ENCODE measurements around the gene SAMD3.
"Not testable (repeated sequence)": the region's sequence is repeated elsewhere in the genome, so short reads cannot be mapped to it uniquely, and the experiment has no call there.

The SAMD3 gene, protein sequence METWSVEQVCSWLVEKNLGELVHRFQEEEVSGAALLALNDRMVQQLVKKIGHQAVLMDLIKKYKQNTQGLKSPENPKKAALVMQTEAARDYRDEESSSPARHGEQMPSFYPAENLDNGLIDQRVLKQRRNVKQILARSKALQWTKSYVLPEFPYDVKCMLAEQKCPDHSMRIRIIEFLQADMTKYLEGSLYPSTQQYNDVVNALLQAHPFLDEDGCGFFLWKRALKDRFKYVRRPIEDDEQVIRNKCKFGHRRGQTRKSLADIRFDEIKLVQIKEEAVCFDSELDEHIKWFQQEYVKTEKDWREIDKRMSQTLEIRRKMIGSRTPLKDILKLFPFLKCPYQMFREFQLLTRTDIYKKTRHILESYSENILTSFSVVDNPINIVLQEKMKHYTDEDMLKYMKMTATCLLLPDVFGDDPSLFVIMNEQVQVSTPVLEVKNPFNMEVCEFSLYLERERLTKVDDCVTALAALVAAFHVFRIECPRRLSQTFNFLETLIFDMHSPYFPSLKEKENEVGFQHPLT

DNA sequence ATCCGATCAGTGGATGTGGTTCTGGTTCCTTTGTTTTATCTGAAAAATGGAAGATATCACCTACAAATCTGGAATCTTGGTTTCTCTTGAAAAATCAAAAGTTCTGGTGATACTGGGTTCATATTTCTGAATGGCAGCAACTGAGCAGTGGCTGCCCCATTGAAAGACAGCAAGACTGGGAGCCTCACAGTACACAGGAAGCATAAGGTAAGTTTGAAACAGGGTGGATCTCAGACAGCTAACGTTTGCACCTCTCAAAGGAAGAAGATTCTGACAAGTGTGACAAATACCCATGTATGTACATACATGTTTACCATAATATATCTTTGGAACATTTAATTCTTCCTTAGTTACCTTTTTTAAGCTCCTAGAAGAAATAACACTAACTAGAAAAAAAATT, at the start of gene SAMD3:
TSS of gene SAMD3 (minus strand) at position 177 of the 400 bp plus-strand sequence. CDS start 7,678 bp downstream, outside the sequence.
- no peak for DNase-seq (ENCODE audit: low read depth)

DNA sequence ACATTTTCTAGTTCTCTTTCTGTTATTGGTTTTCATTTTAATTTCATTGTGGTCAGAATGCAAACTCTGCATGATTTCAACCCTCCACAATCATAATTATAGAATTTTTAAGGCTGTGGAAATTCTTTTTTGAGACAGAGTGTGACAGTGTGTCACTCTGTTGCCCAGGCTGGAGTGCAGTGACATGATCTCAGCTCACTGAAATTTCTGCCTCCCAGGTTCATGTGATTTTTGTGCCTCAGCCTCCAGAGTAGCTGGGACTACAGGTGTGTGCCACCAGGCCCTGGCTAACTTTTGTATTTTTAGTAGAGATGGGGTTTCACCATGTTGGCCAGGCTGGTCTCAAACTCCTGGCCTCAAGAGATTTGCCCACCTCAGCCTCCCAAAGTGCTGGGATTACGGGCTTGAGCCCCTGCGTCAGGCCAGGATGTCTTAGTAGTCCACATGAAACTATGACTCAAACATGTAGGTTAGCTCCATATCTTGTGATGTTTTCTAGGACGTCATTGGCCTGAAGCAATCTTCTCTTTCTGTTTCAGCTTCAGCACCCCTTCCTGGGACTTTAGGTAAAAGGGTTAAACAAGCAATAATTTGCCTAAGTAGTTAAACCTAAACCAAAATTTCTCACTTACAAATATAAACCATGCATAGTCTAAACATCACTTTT, 47.4 kb upstream of the SAMD3 start:
- DNase-seq (ENCODE audit: low read depth), result no peak

DNA sequence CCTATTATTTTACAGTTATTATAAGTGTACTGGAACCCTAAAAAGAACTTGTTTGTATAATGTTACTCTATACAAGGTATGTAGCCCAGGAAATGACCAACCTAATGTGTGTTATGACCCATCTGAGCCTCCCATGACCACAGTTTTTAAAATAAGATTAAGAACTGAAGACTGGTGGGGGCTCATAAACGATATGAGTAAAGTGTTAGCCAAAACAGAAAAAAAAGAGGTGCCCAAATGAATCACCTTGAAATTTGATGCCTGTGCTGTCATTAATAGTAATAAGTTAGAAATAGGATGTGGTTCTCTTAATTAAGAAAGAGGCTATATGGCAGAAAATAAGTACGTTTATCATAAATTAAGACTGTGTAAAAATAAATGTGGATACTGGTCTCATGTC, 42.8 kb upstream of the SAMD3 start:
- DNase-seq (ENCODE audit: low read depth), result not testable (repeated sequence)

DNA sequence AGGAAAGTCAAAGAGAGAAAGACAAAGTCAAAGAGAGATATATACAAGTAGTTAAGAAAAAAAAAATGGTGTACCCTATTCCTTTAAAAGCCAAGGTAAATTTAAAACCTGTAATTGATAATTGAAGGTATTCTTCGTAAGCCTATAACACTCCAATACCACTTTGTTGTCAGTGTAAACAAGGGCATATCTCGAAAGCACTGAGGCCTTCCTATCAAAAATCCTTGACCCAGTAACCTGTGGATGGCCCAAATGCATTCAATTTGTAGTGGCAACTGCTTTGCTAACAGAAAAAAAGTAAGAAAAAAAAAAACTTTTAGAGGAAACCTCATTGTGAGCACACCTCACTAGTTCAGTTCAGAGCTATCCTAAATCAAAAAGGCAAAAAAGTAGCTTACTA, 39.3 kb upstream of the SAMD3 start:
- no peak for DNase-seq (ENCODE audit: low read depth)

DNA sequence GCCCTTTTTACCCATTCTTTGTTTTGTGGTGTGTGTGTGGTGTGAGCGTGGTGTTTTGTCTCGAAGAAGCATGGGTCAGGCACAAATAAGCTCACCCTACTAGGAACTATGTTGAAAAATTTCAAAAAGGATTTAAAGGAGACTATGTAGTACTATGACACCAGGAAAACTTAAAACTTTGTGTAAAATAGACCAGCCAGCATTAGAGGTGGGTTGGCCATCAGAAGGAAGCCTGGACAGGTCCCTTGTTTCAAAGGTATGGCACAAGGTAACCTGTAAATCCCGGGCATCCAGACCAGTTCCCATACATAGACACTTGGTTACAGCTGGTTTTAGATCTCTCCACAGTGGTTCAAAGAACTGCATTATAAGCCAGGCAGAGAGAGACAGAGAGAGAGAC, 38.8 kb upstream of the SAMD3 start:
- not testable (repeated sequence) for DNase-seq (ENCODE audit: low read depth)

DNA sequence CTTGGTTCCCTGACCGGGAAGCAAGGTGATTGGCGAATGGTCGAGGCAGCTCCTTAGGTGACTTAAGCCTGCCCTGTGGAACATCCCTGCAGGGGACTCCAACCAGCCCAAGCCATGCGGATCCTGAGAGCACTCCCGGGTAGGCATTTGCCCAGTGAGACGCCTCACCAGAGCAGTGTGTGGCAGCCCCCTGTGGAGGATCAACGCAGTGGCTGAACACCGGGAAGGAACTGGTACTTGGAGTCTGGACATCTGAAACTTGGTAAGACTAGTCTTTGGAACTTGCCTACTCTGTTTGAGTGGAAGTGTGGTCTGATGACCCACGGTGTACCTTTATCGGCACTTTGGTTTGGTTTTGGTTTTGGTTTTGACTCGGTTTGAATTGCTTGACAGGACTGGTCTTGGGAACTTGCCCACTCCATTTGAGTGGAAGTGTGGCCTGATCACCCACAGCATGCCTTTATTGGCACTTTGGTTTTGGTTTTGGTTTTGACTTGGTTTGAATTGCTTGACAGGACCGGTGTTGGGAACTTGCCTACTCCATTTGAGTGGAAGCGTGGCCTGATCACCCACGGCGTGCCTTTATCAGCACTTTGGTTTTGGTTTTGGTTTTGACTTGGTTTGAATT, 38.0 kb upstream of the SAMD3 start:
- not testable (repeated sequence) for DNase-seq (ENCODE audit: low read depth)

DNA sequence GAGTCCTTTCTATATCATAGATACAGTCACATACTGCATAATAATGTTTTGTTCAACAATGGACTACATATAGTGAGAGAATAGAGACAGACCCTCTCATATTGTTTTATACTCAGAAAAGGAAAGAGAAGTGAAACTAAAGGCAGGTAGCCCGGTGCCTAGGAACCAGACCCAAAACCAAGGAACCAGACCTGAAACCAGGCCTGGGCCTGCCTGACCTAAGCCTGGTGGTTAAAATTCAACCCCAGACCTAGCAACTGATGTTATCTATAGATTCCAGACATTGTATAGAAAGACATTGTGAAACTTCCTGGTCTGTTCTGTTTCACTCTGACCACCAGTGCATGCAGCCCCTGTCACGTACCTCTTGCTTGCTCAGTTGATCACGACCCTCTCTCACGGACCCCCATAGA, 37.3 kb upstream of the SAMD3 start:
- DNase-seq (ENCODE audit: low read depth), result not testable (repeated sequence)

DNA sequence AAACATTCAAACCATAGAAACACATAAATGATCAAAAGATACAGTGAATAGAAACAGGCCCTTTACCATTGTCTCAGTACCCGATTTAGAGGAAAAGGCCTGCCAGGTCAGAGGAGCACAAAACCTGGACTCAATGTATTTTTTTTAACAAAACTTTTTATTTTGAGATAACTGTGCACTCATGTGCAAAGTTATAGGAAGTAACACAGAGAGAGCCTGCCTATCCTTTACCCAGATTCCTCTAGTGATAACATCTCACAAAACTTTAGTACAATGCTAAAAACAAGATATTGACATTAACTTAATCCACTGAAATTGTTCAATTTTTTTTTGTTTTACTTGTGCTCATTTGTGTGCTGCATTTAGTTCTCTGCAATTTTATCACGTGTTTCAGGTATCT, 36.8 kb upstream of the SAMD3 start:
- no peak for DNase-seq (ENCODE audit: low read depth)

DNA sequence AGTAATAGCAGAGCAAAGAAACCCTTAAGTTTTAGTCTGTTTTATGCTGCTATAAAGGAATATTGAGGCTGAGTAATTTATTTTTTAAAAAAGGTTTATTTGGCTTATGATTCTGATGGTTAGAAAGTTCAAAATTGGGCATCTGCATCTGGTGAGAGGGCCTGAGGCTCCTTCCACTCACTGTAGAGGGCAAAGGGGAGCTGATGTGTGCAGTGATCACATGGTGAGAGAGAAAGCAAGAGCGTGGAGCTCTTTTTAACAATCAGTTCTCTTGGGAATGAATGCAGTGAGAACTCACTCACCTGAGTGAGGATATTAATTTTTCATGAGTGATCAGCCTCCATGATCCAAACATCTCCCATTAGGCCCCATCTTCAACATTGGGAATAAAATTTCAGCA, 36.4 kb upstream of the SAMD3 start:
- no peak for DNase-seq (ENCODE audit: low read depth)

DNA sequence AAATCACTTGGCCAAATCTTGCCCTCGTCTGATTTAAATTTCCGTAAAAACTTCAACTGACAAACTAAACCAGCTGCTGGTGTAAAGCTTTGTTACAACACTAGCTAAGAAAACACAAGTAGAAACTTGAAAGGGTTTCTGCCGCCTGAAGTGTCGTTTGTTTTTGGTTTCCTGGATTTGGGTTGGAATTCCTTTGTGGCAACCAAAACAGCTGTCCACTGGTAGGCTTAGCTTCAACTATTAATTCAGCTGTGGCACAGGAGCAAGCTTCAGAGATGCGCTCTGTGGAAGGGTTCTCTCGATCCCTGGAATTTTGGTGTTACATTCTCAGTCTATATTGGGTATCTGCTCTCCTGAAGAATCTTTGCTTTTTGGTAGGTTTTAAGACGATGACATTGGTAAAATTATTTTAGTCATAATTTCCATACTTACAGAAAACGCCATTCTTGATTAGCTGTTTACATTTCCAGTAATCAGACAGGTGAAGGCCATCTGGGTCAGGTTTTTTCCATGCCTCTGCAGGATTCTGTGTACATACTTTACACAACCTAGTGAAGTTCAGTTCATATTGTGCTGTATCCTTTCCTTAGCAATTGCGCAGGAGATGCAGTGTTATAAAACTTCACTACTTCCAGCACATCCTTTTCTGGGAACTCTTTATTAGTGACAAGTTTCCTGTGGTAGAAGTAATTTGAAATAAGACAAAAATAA, 29.9 kb upstream of the SAMD3 start:
- no peak for DNase-seq (ENCODE audit: low read depth)

DNA sequence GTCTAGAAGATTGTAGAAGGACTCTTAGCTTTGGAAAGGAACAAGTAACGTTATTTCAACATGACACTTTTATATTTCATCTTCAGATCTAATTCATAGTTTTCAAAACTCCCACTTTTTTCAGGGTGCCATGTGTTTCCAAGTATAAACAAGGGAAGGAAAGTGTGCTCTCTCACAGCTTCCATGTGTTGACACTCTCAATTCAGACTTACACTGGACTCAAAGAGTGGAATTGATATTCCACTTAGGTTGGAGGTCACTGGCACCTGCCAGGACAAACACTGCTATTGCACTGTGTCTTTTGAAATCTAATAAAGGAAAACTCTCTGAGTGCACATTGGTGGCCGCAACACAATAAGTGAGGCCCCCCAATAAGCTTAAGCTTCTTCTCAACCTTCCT, 22.5 kb upstream of the SAMD3 start:
- no peak for DNase-seq (ENCODE audit: low read depth)

DNA sequence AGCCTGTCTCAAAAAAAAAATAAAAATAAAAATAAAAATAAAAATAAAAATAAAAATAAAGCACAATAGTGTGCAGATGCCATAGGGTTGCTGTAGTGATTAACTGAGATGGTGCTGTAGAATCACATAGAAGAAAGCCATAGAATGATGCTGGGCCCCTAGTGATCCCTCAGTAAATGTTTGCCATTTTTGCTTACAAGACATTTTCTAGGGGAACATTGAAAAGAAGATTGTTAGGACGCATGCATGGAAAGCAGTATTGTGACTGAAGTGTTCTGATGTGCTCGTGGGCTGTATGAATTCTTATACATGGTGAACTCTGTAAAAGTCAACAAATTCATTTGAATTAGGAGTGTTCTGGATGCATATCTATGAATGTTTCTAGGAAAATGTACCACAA, 22.0 kb upstream of the SAMD3 start:
- DNase-seq (ENCODE audit: low read depth), result no peak

DNA sequence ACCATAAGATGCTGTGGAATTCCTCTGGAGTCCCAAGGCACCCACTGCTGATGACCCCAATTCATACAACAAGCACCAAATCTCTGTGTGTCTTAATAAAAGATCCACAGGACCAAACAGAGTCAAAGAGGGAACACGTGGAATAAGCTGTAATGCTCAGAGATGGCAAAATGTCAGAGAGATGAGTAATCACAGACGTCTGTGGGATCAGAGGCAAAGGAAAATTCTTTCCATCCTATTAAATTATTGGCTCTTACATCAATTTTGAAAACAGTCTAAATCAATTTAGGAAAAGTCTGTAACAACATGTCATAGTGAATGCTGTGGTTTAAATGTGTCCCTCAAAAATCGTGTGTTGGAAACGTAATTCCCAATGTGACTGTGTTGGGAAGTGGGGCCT, 17.5 kb upstream of the SAMD3 start:
- DNase-seq (ENCODE audit: low read depth), result peak; percentile 84

DNA sequence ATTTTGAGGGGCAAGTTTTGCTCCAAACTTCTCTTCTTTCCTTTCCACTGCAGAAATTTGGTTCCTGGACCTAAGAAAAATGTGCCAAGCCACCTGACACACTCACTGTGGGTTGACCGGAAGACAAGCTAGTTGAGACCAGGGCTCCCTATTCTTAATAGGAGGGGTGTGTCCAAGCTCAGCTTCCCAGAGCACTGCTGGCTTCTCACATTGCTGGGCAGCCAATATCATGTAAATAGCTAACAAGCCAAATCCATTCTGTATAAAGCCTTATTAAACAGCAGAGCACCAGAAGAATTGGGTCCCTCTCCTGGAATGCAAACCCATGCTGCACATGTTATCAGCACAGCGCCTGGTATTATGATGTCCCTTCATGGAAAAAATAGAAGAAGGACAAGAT, 17.0 kb upstream of the SAMD3 start:
- no peak for DNase-seq (ENCODE audit: low read depth)

DNA sequence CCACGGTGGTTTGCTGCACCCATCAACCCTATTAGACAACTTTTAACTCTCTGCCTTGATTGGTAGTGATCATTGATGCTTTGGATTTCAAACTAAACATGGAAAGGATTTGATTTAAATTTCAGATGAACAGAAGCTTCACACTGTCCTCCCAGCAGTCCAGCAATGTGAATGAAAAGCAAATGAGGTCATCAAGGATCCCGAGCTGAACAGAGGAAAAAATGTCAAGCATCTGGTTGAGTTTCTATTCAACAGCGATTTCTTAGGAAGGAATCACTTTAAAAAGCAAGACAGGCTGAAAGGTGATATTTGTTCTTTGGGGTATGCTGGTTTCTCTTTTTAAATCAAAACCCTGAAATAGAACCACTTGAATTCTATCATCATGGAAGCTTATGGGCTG, 10.6 kb upstream of the SAMD3 start:
- DNase-seq (ENCODE audit: low read depth), result no peak

DNA sequence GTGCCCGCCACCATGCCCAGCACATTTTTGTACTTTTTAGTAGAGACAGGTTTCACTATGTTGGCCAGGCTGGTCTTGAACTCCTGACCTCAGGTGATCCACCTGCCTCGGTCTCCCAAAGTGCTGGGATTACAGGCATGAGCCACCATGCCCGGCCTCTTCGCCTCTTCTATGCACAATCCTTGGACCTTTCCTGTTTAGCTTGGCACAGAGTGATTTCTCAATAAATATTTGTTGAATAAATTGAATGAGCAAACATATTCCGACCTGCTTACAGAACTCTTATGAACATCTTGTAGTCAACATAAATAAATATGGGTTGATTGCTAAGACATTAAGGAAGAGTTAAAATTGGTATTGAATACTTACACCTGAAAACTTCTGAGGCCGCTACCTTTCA, 7.8 kb upstream of the SAMD3 start:
- DNase-seq (ENCODE audit: low read depth), result not testable (repeated sequence)

DNA sequence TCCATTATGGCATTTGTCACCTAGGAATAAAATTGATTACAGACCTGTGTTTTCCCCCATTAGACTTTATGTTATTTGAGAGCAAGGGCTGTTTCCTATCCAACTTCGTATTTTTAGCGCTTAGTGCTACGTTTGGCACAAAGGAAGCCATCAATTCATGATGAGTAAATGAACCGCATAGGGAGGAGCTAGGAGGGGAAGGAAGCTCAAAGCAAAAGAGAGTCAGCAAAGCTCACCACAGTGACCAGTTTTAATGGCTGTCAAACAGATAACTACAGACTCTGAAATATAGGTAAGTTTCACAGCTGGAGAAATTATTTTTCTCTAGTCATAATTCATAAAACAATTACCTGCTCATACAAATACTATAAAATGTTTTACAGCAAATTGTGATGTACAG, 6.9 kb upstream of the SAMD3 start:
- DNase-seq (ENCODE audit: low read depth), result no peak

DNA sequence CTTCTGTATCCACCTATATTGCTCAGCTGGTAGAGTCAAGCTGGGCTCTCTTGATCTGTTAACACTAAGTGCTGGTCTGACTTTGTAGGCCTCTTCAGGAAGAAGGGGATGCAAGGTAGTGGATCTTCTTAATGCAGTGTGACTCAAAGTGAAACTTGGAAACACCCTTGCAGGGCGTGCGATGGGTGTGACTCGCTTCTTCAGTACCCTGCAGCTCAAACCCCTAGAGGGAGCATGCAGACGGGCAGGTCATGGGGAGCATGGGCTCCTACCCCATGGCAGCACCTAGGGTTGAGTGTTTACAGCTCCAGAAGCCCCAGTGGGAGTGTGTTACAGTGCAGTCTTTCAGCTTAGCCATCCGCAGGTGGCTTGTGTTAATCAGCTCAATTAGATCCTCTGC, 757 bp upstream of the SAMD3 start:
- DNase-seq (ENCODE audit: low read depth), result no peak

DNA sequence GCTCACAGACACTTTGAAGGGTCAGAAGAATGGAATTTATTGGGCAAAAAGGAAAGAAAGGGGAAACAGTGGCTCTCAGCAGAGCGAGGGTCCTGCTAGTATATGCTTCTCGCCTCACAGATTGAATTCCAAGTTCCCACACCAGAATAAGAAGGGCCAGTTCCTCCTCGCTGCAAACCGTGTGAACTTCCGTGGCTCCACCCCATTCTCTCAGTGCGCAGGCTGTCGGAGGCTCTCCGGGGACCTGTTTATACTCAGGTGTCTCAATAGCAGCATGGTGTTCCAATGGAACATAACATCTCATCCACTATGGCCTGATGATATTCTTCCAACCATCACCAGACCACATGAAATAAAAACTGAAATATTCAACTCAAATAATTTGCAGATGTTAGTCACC, 4.6 kb downstream of the SAMD3 start:
- no peak for DNase-seq (ENCODE audit: low read depth)

DNA sequence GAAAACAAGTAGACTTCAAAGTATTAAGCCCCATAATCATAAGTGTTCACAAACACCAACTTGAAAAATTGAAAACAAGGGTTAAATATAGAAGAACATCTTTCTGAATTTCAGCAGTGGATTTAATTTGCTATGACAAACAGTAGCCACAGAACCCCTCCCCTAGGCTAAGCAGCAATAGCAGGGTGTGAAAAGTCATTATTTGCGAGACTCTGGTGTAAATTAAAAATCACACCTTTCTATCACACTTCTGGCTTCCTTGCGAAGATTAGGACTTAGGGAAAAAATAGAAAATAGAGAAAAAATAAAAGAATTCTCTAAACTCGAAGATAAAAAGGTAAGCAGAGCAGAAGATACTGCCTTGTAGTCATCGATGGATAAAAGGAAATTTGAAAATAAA, 6.1 kb downstream of the SAMD3 start:
- DNase-seq (ENCODE audit: low read depth), result no peak

DNA sequence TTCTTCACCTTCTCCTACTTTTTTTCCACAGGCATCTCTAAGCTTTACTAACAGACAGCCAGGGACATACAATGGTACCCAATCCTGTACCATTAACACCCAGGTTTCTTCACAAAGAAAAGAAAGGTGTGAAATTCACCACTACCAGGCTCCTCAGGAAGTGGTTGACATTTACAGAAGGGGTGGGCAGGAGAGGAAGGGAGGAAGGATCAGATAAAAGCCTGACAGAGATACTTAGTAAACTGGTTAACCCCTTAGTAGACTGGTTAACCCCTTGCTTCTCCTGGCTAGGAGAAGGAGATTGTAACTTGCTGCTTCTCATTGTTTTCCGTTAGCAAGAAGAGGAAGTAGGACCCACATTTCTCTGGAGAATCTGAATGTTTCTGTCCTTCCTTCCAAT, 7.2 kb downstream of the SAMD3 start:
- no peak for DNase-seq (ENCODE audit: low read depth)

DNA sequence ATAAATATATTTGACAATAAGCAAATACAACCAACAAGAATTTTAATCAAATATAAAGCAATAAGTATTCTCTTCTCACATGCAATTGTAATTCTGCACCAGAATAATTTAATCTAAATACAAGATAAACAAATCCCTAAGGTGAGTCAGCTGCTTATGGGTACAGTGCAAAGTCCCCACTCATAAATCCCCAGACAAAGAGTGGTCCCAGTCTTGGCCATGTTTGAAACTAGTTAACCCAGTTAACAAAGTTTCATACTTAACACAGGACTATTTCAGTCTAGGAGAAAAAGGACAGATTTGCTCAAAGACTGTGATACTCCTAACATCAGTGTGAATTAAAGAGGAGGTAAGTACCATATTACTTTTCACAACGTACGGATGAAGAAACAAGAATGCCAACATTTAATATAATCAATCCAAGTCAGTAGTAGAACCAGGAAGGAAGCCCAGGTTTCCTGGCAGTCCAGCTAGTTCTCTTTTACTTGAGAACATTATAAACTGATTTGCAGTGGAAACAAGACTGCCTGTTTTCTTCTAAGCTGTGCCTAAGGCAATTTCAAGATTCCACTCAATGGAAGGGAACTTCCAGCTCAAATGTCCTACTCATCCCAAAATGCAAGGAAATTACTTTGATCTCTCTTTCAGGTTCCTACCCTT, 10.4 kb downstream of the SAMD3 start:
- DNase-seq (ENCODE audit: low read depth), result no peak

Data from stromal cell of bone marrow (primary cell).